IPS DF 6.9 (cell line): ENCODE data around the gene CLCN6.

ENCODE experiments used
- DNase-seq: peaks from one replicate; pipeline ENCODE4 v3.0.0-alpha.2; 2013; ENCODE audit warnings: low read depth, low spot score
- H3K27ac ChIP-seq: one replicate; pipeline ENCODE4 v1.5.1; 2013; ENCODE audit warnings: low read length, control low read depth
- H3K27me3 ChIP-seq: 2 replicates; pipeline ENCODE4 v1.6.1; 2013; ENCODE audit warnings: mild to moderate bottlenecking, low read length; ENCODE audit not compliant: control insufficient read depth, insufficient read depth
- H3K36me3 ChIP-seq: 2 replicates; pipeline ENCODE4 v1.6.1; 2013; ENCODE audit warnings: low read length; ENCODE audit not compliant: control insufficient read depth, insufficient read depth
- H3K4me1 ChIP-seq: 2 replicates; pipeline ENCODE4 v1.6.1; 2013; ENCODE audit warnings: low read length; ENCODE audit not compliant: control insufficient read depth, insufficient read depth
- H3K4me3 ChIP-seq: 2 replicates; pipeline ENCODE4 v1.5.1; 2013; ENCODE audit warnings: mild to moderate bottlenecking, low read length
- H3K9me3 ChIP-seq: 2 replicates; pipeline ENCODE4 v1.6.1; 2013; ENCODE audit warnings: low read length, inconsistent platforms; ENCODE audit not compliant: control insufficient read depth, insufficient read depth
- WGBS: extraction: QIAGEN DNeasy Blood & Tissue Kit; methylation state at CpG from one replicate; pipeline ENCODE4 v1.1.7; 2013; ENCODE audit warnings: mixed read lengths, missing lambda C conversion rate; ENCODE audit not compliant: insufficient read length, insufficient coverage; 5-methylcytosine and 5-hydroxymethylcytosine counted together

The CLCN6 gene

GRCh38 chr1:11767922-11768704, 37.9 kb upstream of the CLCN6 start:
- Histone ChIP-seq H3K9me3 (no peaks in the 10 kb centered on the region), H3K27ac (no peak overlapping the region), H3K4me1 (no peaks in the 10 kb centered on the region), H3K27me3 (no peaks in the 10 kb centered on the region), H3K4me3 (no peak overlapping the region), H3K36me3 (no peaks in the 10 kb centered on the region)
- no peak for DNase-seq
- no CpG with 5 or more reads among the region's 16 CpGs for WGBS

GRCh38 chr1:11768821-11769220, 37.2 kb upstream of the CLCN6 start:
- H3K4me3 ChIP-seq: no peak overlapping the region
- H3K4me1 ChIP-seq: no peaks in the 10 kb centered on the region
- no peaks in the 10 kb centered on the region for H3K9me3 ChIP-seq
- no peaks in the 10 kb centered on the region for H3K36me3 ChIP-seq
- H3K27me3 ChIP-seq: no peaks in the 10 kb centered on the region
- no CpG with 5 or more reads among the region's 4 CpGs for WGBS
- H3K27ac ChIP-seq: no peak overlapping the region
- DNase-seq: no peak

- Histone ChIP-seq H3K4me1 (no peaks in the 10 kb centered on the region), H3K9me3 (no peaks in the 10 kb centered on the region), H3K4me3 (no peak overlapping the region), H3K36me3 (no peaks in the 10 kb centered on the region), H3K27me3 (no peaks in the 10 kb centered on the region), H3K27ac (no peak overlapping the region)
- WGBS: no CpG with 5 or more reads among the region's 4 CpGs
- no peak for DNase-seq
Measured at GRCh38 chr1:11769274-11769673, 36.7 kb upstream of the CLCN6 start.

- no peak overlapping the region for H3K27ac ChIP-seq
- H3K27me3 ChIP-seq: no peaks in the 10 kb centered on the region
- no peaks in the 10 kb centered on the region for H3K9me3 ChIP-seq
- no peak for DNase-seq
- no peak overlapping the region for H3K4me3 ChIP-seq
- H3K36me3 ChIP-seq: no peaks in the 10 kb centered on the region
- H3K4me1 ChIP-seq: no peaks in the 10 kb centered on the region
Measured at GRCh38 chr1:11770011-11770410, 36.0 kb upstream of the CLCN6 start.

- no peaks in the 10 kb centered on the region for H3K36me3 ChIP-seq
- no peak for DNase-seq
- H3K4me3 ChIP-seq: no peak overlapping the region
- WGBS: no CpG with 5 or more reads among the region's 11 CpGs
- H3K4me1 ChIP-seq: no peaks in the 10 kb centered on the region
- no peaks in the 10 kb centered on the region for H3K27me3 ChIP-seq
- H3K9me3 ChIP-seq: no peaks in the 10 kb centered on the region
- H3K27ac ChIP-seq: no peak overlapping the region
Measured at GRCh38 chr1:11771481-11772043, 34.4 kb upstream of the CLCN6 start.

GRCh38 chr1:11772458-11772857, 33.5 kb upstream of the CLCN6 start:
- WGBS: no CpG with 5 or more reads among the region's 5 CpGs
- no peak overlapping the region for H3K27ac ChIP-seq
- DNase-seq: no peak
- no peaks in the 10 kb centered on the region for H3K36me3 ChIP-seq
- H3K9me3 ChIP-seq: no peaks in the 10 kb centered on the region
- no peaks in the 10 kb centered on the region for H3K4me1 ChIP-seq
- no peak overlapping the region for H3K4me3 ChIP-seq
- H3K27me3 ChIP-seq: no peaks in the 10 kb centered on the region

- no peak for DNase-seq
- Histone ChIP-seq H3K4me3 (no peak overlapping the region), H3K9me3 (no peaks in the 10 kb centered on the region), H3K27me3 (no peaks in the 10 kb centered on the region), H3K27ac (no peak overlapping the region), H3K4me1 (no peaks in the 10 kb centered on the region), H3K36me3 (no peaks in the 10 kb centered on the region)
- WGBS: no CpG with 5 or more reads among the region's 9 CpGs
Measured at GRCh38 chr1:11774753-11775152, 31.2 kb upstream of the CLCN6 start.

GRCh38 chr1:11777658-11778322, 28.2 kb upstream of the CLCN6 start:
- Histone ChIP-seq H3K27ac (no peak overlapping the region), H3K9me3 (no peaks in the 10 kb centered on the region), H3K27me3 (no peaks in the 10 kb centered on the region), H3K36me3 (no peaks in the 10 kb centered on the region), H3K4me1 (no peaks in the 10 kb centered on the region), H3K4me3 (no peak overlapping the region)
- WGBS: no CpG with 5 or more reads among the region's 8 CpGs
- DNase-seq: no peak

GRCh38 chr1:11778336-11778735, 27.7 kb upstream of the CLCN6 start:
- Histone ChIP-seq H3K9me3 (no peaks in the 10 kb centered on the region), H3K27ac (no peak overlapping the region), H3K36me3 (no peaks in the 10 kb centered on the region), H3K4me3 (no peak overlapping the region), H3K27me3 (no peaks in the 10 kb centered on the region), H3K4me1 (no peaks in the 10 kb centered on the region)
- DNase-seq: no peak
- WGBS: no CpG with 5 or more reads among the region's 9 CpGs

- Histone ChIP-seq H3K36me3 (no peaks in the 10 kb centered on the region), H3K4me1 (no peaks in the 10 kb centered on the region), H3K9me3 (no peaks in the 10 kb centered on the region), H3K27me3 (no peaks in the 10 kb centered on the region), H3K27ac (no peak overlapping the region), H3K4me3 (no peak overlapping the region)
- DNase-seq: no peak
- no CpG with 5 or more reads among the region's 15 CpGs for WGBS
Measured at GRCh38 chr1:11778844-11779623, 27.0 kb upstream of the CLCN6 start.
